ENCODE data around the gene SLX9.

GRCh38 chr21:45016406-45017038, 76.7 kb downstream of the SLX9 start:
- TF ChIP-seq CTCF (IDR thresholded peaks at IDR 0.05 in 8 of 11, conservative IDR thresholded peaks at IDR 0.05 in 3 of 11) (no peak), POLR2A (IDR thresholded peaks at IDR 0.05) (no peak)
